Liver (tissue), 3 donors: ENCODE results near the gene TNFSF13.

Source experiments
- FOXA1 ChIP-seq: IDR thresholded peaks from 2 replicates; pipeline ENCODE4 v1.6.1; 2016; ENCODE audit warnings: antibody characterized with exemption
- SP1 ChIP-seq: IDR thresholded peaks from 2 replicates; pipeline ENCODE4 v1.6.1; 2018; ENCODE audit warnings: antibody characterized with exemption, mild to moderate bottlenecking
- TF ChIP-seq, protein P1 (sequence below): fragments of 150-350 bp; IDR thresholded peaks from 2 replicates; pipeline ENCODE4 v1.5.1; 2017; ENCODE audit warnings: improper control_type of control experiment, low read depth, low read length; ENCODE audit not compliant: missing input control
- TF ChIP-seq, protein P2 (sequence below): IDR thresholded peaks from 2 replicates; pipeline ENCODE4 v1.6.1; 2016; ENCODE audit warnings: antibody characterized with exemption
- donor health status: healthy.
- donor health status: healthy.

DNA sequence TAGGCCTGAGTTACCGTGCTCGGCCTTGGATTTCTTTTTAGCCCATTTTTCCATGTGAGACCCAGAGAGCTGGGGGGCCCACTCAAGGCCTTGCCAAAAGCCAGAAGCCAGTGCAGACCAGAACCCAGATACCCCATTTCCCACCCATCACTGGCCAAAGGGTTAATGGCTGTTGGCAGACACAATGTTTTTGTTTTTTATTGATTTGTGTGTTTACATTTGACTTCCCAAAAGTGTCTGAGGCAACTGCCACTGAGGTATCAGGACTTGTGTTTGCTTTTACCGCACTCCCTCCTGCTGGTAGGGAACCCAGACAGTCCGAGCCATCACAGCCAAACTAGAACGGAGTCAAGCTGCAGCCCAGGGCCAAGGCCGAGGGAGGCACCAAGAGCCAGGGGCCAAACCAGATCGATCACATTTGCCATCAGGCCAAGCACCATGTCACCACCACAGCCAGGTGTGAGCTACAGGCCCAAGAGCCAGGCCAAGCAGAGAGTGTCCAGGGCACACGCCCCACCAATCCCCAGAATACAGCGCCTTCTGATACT lies 17.4 kb upstream of the TNFSF13 start:
- TF ChIP-seq, protein P1, sequence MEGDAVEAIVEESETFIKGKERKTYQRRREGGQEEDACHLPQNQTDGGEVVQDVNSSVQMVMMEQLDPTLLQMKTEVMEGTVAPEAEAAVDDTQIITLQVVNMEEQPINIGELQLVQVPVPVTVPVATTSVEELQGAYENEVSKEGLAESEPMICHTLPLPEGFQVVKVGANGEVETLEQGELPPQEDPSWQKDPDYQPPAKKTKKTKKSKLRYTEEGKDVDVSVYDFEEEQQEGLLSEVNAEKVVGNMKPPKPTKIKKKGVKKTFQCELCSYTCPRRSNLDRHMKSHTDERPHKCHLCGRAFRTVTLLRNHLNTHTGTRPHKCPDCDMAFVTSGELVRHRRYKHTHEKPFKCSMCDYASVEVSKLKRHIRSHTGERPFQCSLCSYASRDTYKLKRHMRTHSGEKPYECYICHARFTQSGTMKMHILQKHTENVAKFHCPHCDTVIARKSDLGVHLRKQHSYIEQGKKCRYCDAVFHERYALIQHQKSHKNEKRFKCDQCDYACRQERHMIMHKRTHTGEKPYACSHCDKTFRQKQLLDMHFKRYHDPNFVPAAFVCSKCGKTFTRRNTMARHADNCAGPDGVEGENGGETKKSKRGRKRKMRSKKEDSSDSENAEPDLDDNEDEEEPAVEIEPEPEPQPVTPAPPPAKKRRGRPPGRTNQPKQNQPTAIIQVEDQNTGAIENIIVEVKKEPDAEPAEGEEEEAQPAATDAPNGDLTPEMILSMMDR, result no peak
- no peak for TF ChIP-seq FOXA1
- no peak for TF ChIP-seq SP1
- TF ChIP-seq, protein P2, sequence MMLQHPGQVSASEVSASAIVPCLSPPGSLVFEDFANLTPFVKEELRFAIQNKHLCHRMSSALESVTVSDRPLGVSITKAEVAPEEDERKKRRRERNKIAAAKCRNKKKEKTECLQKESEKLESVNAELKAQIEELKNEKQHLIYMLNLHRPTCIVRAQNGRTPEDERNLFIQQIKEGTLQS, result no peak
